Ovary (tissue), 3 donors: ENCODE measurements around the gene EPHA1.

Source experiments
- EP300 ChIP-seq: sonication (generic); formaldehyde crosslinking; IDR thresholded peaks from one replicate; pipeline ENCODE4 v1.6.1; 2017; ENCODE audit warnings: antibody characterized with exemption
- POLR2A ChIP-seq: fragments of 450-650 bp; IDR thresholded peaks from one replicate; pipeline ENCODE4 v1.6.1; 2017; ENCODE audit warnings: antibody characterized with exemption, mild to moderate bottlenecking, moderate library complexity
- TF ChIP-seq, protein P1 (sequence below), 3 donors: fragments of 450-650 bp in 2 of 3; fragments of 200-600 bp in 1 of 3; IDR thresholded peaks; one replicate each; pipeline versions ENCODE4 v1.5.1 to v1.8.0; 2016 to 2022; ENCODE audit warnings: antibody characterized with exemption in 3 of 3, mild to moderate bottlenecking in 1 of 3
- donor health status: DM: no; HTN: no; CAD: no.

- TF ChIP-seq, protein P1, sequence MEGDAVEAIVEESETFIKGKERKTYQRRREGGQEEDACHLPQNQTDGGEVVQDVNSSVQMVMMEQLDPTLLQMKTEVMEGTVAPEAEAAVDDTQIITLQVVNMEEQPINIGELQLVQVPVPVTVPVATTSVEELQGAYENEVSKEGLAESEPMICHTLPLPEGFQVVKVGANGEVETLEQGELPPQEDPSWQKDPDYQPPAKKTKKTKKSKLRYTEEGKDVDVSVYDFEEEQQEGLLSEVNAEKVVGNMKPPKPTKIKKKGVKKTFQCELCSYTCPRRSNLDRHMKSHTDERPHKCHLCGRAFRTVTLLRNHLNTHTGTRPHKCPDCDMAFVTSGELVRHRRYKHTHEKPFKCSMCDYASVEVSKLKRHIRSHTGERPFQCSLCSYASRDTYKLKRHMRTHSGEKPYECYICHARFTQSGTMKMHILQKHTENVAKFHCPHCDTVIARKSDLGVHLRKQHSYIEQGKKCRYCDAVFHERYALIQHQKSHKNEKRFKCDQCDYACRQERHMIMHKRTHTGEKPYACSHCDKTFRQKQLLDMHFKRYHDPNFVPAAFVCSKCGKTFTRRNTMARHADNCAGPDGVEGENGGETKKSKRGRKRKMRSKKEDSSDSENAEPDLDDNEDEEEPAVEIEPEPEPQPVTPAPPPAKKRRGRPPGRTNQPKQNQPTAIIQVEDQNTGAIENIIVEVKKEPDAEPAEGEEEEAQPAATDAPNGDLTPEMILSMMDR (IDR thresholded peaks at IDR 0.05) = no peak
- no peak for TF ChIP-seq POLR2A
- no peak for TF ChIP-seq EP300
These were observed 24.5 kb downstream of the EPHA1 start for GRCh38 chr7:143384148-143384547.
